Small intestine (tissue), 7 donors: ENCODE results near the gene AGTRAP. TPM values are rescaled to one million over a fixed set of nuclear protein-coding genes. Genes with fewer than 3 reads are reported as not detected.

Experiments used
- DNase-seq, 2 donors: peaks; one replicate each; pipeline versions ENCODE4 v3.0.0 to v3.0.0-alpha.2; 2013
- FAIRE-seq: peaks from 2 replicates; lab custom pipeline; 2012; peaks lifted over from hg19 to GRCh38; lab: Jason Lieb, UNC
- H3K27ac ChIP-seq, 3 donors: one replicate each; pipeline ENCODE4 v1.5.1; 2013; ENCODE audit warnings: low read length in 2 of 3, mild to moderate bottlenecking in 2 of 3, control low read depth in 1 of 3, inconsistent platforms in 1 of 3, low read depth in 1 of 3, moderate library complexity in 1 of 3
- H3K27me3 ChIP-seq, 3 donors: one replicate each; pipeline ENCODE4 v1.6.1; 2013; ENCODE audit warnings: low read length in 3 of 3, inconsistent platforms in 1 of 3; ENCODE audit not compliant: control insufficient read depth in 3 of 3, insufficient read depth in 3 of 3
- H3K36me3 ChIP-seq, 3 donors: one replicate each; pipeline ENCODE4 v1.6.1; 2013; ENCODE audit warnings: low read length in 3 of 3, inconsistent platforms in 1 of 3, low read depth in 1 of 3, mild to moderate bottlenecking in 1 of 3, moderate library complexity in 1 of 3; ENCODE audit not compliant: control insufficient read depth in 3 of 3, insufficient read depth in 2 of 3
- H3K4me1 ChIP-seq, 3 donors: one replicate each; pipeline ENCODE4 v1.6.1; 2013; ENCODE audit warnings: low read length in 2 of 3, inconsistent platforms in 1 of 3, low read depth in 1 of 3, mild to moderate bottlenecking in 1 of 3, moderate library complexity in 1 of 3; ENCODE audit not compliant: control insufficient read depth in 3 of 3, insufficient read depth in 2 of 3
- H3K4me3 ChIP-seq, 3 donors: one replicate each; pipeline ENCODE4 v1.5.1; 2013; ENCODE audit warnings: low read length in 3 of 3, control low read depth in 1 of 3, inconsistent platforms in 1 of 3, low read depth in 1 of 3, mild to moderate bottlenecking in 1 of 3, moderate library complexity in 1 of 3
- H3K9me3 ChIP-seq, 2 donors: one replicate each; pipeline ENCODE4 v1.6.1; 2013; ENCODE audit warnings: low read depth in 1 of 2, low read length in 1 of 2; ENCODE audit not compliant: control insufficient read depth in 2 of 2, insufficient read depth in 1 of 2
- WGBS, 3 donors: extraction: QIAGEN DNeasy Blood & Tissue Kit; methylation state at CpG; one replicate each; pipeline ENCODE4 v1.1.7; 2013; 5-methylcytosine and 5-hydroxymethylcytosine counted together
- polyA plus RNA-seq, 4 donors: library from polyadenylated mRNA; stranded (reverse) in 3 of 4; unstranded in 1 of 4; fragments of 200-250 nt in 3 of 4; fragments of 120-200 nt in 1 of 4; gene quantifications; one replicate each; pipeline versions ENCODE4 v1.2.1 to v1.2.3, GENCODE V29; 2013
- donor health status: healthy with polysubstance abuse.
- donor health status: control.
- donor health status: control.
- donor health status: Bipolar disorder and iron deficiency.
- donor health status: healthy.

AGTRAP gene
- polyA plus RNA-seq, 4 donors, result 5.6 to 54.9 (median 19.2) TPM

DNA sequence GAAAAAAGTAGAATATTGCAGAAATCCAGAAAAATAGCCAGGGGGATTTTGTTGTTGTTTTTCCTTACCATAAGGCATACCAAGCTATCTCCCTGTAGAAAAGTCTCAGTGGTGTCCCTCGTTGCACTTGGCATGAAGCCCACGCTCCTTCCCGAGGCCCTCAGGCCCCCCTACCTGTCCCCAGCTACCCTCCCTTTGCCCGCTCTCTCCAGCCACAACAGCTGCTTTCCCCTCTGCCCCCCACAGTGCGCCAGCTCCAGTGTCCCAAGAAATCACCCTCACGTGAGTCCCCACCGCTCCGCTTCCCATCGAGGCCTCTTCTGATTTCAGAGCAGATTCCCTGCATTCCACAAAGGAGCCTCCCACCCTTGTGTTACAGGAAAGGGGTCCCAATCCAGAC lies 8.4 kb downstream of the AGTRAP start:
- H3K36me3 ChIP-seq, result peaks cover 0 to 27% (median 5%) of the 10 kb centered on the region in 3 donors
- no peaks in the 10 kb centered on the region for H3K9me3 ChIP-seq
- FAIRE-seq (no peak), DNase-seq (no peak)
- H3K4me3 ChIP-seq, result no peak overlapping the region
- WGBS, 3 donors, result 82 to 91% (median 88%) methylated on average over 9 of the region's 9 CpGs
- no peak overlapping the region for H3K27ac ChIP-seq
- no peaks in the 10 kb centered on the region for H3K4me1 ChIP-seq
- no peaks in the 10 kb centered on the region for H3K27me3 ChIP-seq

DNA sequence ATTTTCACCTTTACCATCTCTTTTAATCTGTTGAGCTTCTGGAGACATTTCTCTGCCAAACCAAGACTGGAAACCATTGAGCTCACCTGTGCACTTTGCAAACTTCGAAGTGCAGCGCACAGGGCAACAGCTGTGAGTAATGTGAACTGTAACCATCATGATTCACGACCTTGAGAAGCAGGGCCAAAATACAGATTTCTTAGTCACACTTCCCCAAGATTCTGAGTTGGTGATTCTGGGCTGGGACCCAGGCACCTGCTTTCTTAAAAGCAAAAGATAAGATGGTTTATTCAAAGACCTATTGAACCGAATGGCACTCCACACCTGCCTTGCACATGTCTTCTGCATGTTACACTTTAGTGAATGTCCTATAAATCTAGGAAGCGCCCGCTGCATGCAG lies 10.2 kb downstream of the AGTRAP start:
- H3K4me1 ChIP-seq, result no peaks in the 10 kb centered on the region
- H3K36me3 ChIP-seq, result peaks cover 0 to 45% (median 5%) of the 10 kb centered on the region in 3 donors
- DNase-seq (peak in 1 of 2 donors; percentile 38), FAIRE-seq (no peak)
- no peaks in the 10 kb centered on the region for H3K27me3 ChIP-seq
- WGBS, 3 donors, result 17 to 64% (median 46%) methylated on average over 6 of the region's 6 CpGs
- no peak overlapping the region for H3K27ac ChIP-seq
- H3K9me3 ChIP-seq, result no peaks in the 10 kb centered on the region
- no peak overlapping the region for H3K4me3 ChIP-seq

DNA sequence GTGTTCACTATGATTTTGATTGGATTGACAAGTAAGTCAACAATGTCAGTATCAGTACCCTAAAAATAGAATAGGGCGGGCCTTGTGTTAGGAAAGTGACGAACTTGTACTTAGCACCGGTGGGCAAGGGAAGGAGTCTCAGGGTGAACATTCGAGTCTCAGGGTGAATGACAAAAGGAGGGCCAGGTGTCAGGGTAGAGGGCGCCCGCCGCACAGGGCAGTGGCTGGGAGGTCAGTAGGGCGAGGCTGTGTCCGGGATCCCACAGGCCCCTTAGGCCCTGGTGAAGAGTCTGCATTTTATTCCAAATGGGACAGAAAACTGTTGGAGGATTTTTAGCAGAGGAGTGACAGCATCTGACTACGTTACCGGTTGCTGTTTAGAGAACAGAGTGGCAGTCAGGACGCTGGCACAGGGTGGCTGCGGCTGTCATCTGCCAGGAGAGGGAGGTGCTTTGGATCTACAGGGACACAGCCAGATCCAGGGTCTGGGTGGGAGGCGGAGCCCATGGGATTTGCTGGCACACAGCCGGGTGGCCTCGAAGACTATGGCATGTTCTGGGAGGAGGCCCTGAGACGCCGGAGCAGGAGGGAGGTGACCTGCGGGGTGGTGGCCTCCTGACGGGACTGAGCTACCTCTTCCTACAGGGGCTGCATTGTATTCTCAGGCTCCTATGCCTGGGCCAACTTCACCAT lies 11.0 kb downstream of the AGTRAP start:
- DNase-seq (no peak), FAIRE-seq (no peak)
- 74 to 82% (median 79%) methylated on average over 20 of the region's 20 CpGs for WGBS, 3 donors
- Histone ChIP-seq H3K4me1 (no peaks in the 10 kb centered on the region), H3K9me3 (no peaks in the 10 kb centered on the region), H3K36me3 (peaks cover 0 to 48% (median 5%) of the 10 kb centered on the region in 3 donors), H3K27ac (no peak overlapping the region), H3K27me3 (no peaks in the 10 kb centered on the region), H3K4me3 (no peak overlapping the region)

DNA sequence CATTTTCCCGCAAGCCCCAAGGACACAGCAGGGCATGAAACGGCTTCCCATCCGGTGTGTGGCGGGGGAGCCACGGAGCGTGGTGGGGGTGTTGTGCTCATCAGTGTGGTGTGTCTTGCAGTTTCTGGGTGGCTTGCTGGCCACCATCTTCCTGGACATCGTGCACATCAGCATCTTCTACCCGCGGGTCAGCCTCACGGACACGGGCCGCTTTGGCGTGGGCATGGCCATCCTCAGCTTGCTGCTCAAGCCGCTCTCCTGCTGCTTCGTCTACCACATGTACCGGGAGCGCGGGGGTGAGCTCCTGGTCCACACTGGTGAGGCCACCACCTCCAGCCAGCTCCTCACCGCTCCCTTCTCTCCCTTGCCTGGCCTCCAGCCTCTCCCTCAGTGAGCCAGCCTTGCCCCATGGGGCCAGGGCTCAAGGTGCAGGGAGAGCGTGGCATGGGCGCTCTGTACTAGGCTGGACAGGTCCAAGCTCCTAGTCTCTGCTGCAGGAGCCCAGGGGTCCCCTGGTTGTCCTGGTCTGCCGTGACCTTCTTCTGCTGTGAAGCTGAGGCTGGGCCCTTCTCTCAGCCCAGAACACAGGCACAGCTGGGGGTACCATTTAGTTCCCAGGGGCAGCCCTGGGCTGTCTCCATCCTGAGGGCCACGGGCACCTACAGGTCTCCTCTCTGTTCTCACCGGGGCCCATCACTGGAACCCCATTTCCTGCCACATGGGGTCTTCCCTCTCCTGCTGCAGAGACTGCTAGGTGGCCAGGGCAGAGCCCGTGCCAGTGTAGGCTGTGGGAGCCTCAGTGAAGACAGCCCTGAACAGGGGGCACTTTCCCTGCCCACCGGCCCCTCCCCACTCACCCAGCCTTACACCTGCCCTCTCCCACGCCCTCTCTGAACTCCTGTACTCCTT lies 12.6 kb downstream of the AGTRAP start:
- WGBS, 3 donors, result 90 to 93% (median 92%) methylated on average over 22 to 27 of the region's 27 CpGs
- H3K4me3 ChIP-seq, result no peak overlapping the region
- DNase-seq (no peak), FAIRE-seq (no peak)
- no peaks in the 10 kb centered on the region for H3K9me3 ChIP-seq
- H3K27ac ChIP-seq, result no peak overlapping the region
- H3K27me3 ChIP-seq, result peaks cover 0 to 3% (median 0%) of the 10 kb centered on the region in 3 donors
- H3K36me3 ChIP-seq, result peaks cover 0 to 48% (median 5%) of the 10 kb centered on the region in 3 donors
- H3K4me1 ChIP-seq, result no peaks in the 10 kb centered on the region

DNA sequence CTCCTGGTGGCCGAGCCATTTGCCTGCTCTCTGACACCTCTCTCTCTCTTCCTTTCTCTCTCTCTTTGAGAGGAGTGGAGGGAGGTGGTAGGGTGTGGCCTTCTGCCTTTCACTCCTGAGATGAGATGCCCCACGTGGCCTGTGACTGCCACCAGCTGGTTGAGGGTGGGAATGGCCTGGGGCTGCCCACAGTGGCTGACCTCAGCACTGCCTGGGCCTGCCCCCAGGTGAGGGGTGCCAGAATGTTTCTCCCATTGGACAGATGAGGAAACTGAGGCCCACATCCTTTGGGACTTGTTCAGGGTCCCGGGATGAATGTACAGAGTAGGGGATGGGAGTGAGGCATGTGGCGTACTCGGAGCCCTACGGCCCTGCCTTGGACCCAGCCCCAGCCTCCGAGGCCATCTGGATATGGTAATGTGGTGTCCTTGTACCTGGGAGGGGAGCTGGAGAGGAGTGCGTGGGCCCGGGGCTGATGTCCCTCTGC lies 13.3 kb downstream of the AGTRAP start:
- peak; percentile 29 to 41 for DNase-seq
- no peak for FAIRE-seq

DNA sequence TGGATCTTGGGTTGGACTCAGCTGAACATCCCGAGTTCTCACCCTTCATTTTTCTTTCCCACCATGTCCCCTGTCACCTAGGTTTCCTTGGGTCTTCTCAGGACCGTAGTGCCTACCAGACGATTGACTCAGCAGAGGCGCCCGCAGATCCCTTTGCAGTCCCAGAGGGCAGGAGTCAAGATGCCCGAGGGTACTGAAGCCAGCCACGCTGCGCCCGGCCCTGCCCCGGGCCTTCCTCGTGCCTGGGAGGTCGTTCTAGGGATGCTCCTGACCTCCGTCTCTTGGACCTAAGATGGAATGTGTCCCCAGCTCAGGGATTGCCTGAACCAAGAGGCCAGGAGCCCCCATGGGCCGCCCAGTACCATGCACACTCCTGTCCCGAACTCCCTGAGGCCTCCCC lies 14.1 kb downstream of the AGTRAP start:
- H3K9me3 ChIP-seq, result no peaks in the 10 kb centered on the region
- no peak overlapping the region for H3K27ac ChIP-seq
- WGBS, 3 donors, result 90 to 95% (median 95%) methylated on average over 15 of the region's 15 CpGs
- FAIRE-seq (no peak), DNase-seq (no peak)
- peaks cover 0 to 48% (median 5%) of the 10 kb centered on the region in 3 donors for H3K36me3 ChIP-seq
- no peak overlapping the region for H3K4me3 ChIP-seq
- peaks cover 0 to 3% (median 0%) of the 10 kb centered on the region in 3 donors for H3K27me3 ChIP-seq
- H3K4me1 ChIP-seq, result no peaks in the 10 kb centered on the region

More for the DNA sequence above, 13.3 kb downstream of the AGTRAP start:
- H3K9me3 ChIP-seq, result no peaks in the 10 kb centered on the region
- WGBS, 3 donors, result 70 to 80% (median 75%) methylated on average over 9 of the region's 9 CpGs
- H3K36me3 ChIP-seq, result peaks cover 0 to 48% (median 5%) of the 10 kb centered on the region in 3 donors
- H3K4me1 ChIP-seq, result no peaks in the 10 kb centered on the region
- H3K27me3 ChIP-seq, result peaks cover 0 to 3% (median 0%) of the 10 kb centered on the region in 3 donors
- H3K27ac ChIP-seq, result no peak overlapping the region
- H3K4me3 ChIP-seq, result no peak overlapping the region

DNA sequence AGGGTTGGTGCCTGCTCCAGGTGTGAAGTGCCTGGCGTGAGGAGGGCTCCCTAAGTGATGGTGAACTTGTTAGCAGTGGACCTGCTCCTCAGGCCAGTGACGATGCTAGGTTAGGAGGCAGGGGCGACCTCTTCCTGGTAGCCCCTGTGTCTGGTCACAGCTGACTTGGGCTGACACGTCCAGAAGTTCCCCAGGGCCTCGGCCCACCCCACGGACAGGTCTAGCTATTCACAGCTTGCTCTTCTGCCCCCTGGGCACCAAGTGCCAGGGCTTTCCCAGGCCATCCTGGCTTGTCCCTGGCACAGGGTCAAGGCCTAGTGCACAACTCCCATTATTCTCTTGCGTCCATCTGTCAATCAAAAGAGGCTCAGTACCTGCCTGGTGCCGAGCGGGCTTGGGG lies 15.2 kb downstream of the AGTRAP start:
- 87 to 93% (median 90%) methylated on average over 9 of the region's 9 CpGs for WGBS, 3 donors
- Histone ChIP-seq H3K4me1 (no peaks in the 10 kb centered on the region), H3K4me3 (no peak overlapping the region), H3K36me3 (peaks cover 0 to 46% (median 2%) of the 10 kb centered on the region in 3 donors), H3K9me3 (no peaks in the 10 kb centered on the region), H3K27ac (no peak overlapping the region), H3K27me3 (peaks cover 0 to 3% (median 0%) of the 10 kb centered on the region in 3 donors)
- DNase-seq (no peak), FAIRE-seq (no peak)

DNA sequence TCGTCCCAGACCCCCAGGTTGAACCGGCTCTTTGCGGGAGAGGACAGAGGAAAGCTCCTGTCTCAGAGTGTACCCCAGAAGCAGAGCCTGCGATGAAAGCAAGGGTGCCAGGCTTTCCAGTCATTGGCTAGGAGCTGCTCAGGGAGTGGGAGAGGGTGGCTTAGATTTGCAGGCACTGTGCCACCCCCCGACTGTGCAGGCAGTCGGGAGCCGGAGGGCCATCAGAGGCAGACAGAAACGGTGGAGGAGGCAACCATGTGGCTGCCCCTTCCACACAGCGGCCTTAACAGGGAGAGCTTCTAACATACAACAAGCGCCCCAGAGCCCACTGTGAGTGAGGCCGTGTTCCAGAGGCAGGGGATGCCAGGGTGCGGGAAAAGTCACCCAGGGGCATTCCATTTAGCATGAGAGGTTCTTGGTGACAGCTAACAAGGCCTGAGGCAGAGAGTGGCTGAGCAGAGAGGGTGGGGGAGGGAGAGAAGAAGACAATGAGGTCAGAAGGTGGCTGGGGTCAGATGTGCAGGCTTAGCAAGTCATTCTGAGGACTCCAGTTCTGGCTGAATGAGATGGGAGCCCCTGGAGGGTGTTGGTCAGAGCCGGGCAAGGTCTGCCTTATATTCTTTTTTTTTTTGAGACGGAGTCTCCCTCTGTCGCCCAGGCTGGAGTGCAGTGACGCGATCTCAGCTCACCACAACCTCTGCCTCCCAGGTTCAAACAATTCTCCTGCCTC lies 16.6 kb downstream of the AGTRAP start:
- Histone ChIP-seq H3K9me3 (no peaks in the 10 kb centered on the region), H3K4me1 (no peaks in the 10 kb centered on the region), H3K36me3 (peaks cover 0 to 39% (median 0%) of the 10 kb centered on the region in 3 donors), H3K27ac (no peak overlapping the region), H3K4me3 (no peak overlapping the region), H3K27me3 (peaks cover 0 to 3% (median 0%) of the 10 kb centered on the region in 3 donors)
- DNase-seq, result no peak
- FAIRE-seq, result no peak
- 53 to 62% (median 61%) methylated on average over 17 of the region's 17 CpGs for WGBS, 3 donors
